ENCODE measurements around the gene KCNJ4.

KCNJ4 gene

DNA sequence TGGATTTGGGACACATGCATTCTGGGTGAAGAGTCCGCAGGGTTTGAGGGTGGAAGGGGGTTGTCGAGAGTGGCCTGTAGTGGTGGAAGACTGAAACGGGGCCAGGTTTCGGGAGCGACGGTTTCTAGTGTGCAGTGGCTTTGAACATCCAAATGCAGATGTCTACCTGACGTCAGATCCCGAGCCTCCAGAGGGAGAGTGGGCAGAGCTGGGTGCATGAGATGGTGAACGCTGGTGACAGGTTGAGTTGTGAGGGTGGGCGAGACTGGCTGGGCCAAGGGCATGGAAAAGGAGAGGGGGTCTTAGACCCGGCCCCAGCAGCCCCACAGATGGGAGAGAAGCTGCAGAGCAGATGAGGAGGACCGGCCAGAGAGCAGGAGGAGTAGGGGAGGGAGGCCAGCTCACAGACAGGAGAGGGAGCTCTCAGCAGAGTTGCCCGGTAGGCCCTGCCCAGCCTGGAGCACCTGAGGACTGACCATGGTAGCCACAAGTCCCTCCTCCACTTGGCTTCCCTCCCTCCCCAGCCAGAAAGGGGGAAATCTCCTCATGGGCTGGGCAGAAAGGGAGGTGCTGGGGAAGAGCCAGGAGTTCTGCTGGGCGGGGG lies 14.2 kb downstream of the KCNJ4 start:
- H3K4me3 ChIP-seq (ENCODE audit: low read length in 2 of 2), result no peak overlapping the region

DNA sequence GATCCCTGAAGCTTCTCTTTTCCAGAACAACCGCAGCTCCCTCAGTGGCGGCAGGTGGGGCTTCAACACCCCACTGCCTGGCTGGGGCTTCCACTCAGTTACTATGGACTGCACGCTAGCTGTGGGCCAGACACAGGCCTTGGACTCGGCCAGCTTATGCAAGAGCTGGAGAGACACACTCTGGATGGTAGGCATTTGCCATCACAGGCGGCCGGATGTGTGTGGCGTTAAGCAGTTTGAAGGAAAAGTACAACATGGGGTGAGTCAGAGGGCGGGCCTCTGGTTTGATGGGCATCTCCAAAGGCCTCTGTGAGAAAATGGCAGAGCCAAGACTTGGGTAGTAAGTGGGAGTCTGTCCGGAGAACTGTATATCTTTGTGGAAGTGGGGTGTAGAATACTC lies 17.6 kb downstream of the KCNJ4 start:
- Histone ChIP-seq H2BK120ac (ENCODE audit: low read depth, low read length) (peak overlapping the region; percentile 43), H2BK15ac (ENCODE audit: low read length) (no peak overlapping the region), H3K27ac (replicated peaks; ENCODE audit: low read length) (no peak overlapping the region), H2BK12ac (ENCODE audit: low read length) (no peak overlapping the region), H3K79me1 (ENCODE audit: low read depth, low read length) (no peaks in the 10 kb centered on the region), H2BK5ac (ENCODE audit: low read length) (no peak overlapping the region), H3K4me2 (ENCODE audit: insufficient read depth, low read length, poor library complexity, severe bottlenecking) (peak overlapping the region; percentile 11), H3K4ac (ENCODE audit: low read length) (no peak overlapping the region), H3K23ac (ENCODE audit: low read depth, low read length, poor library complexity) (no peak overlapping the region), H3K9me3 (replicated peaks in 1 of 2; ENCODE audit: control insufficient read depth in 2 of 2, insufficient read depth in 1 of 2, low read depth in 1 of 2, low read length in 2 of 2) (no peaks in the 10 kb centered on the region), H4K91ac (ENCODE audit: low read depth, low read length, poor library complexity) (no peak overlapping the region), H3K4me1 (ENCODE audit: control insufficient read depth in 2 of 2, insufficient read depth in 1 of 2, low read depth in 1 of 2, low read length in 2 of 2) (peaks cover 1 to 4% of the 10 kb centered on the region in 2 donors), H4K8ac (ENCODE audit: low read depth, low read length) (no peak overlapping the region), H3K27me3 (ENCODE audit: control insufficient read depth in 3 of 3, insufficient read depth in 3 of 3, low read depth in 1 of 3, low read length in 3 of 3) (no peaks in the 10 kb centered on the region), H2AK5ac (ENCODE audit: low read depth, low read length) (peak overlapping the region; percentile 69), H3K4me3 (ENCODE audit: low read length in 2 of 2) (no peak overlapping the region), H3K36me3 (replicated peaks in 1 of 2; ENCODE audit: control insufficient read depth in 2 of 2, insufficient read depth in 2 of 2, low read length in 2 of 2) (no peaks in the 10 kb centered on the region), H3K14ac (ENCODE audit: low read length) (no peak overlapping the region), H3K18ac (ENCODE audit: low read length) (peak overlapping the region; percentile 48), H3K9ac (ENCODE audit: low read depth, low read length, poor library complexity) (no peak overlapping the region), H2AFZ (ENCODE audit: low read length) (no peak overlapping the region)
- DNase-seq (ENCODE audit: low spot score), result no peak
- no CpG with 5 or more reads among the region's 9 CpGs for WGBS, 2 donors (ENCODE audit: extremely low coverage in 2 of 2, insufficient read length in 2 of 2, insufficient replicate concordance in 1 of 2)

More for the DNA sequence above, 14.2 kb downstream of the KCNJ4 start:
- no peaks in the 10 kb centered on the region for H3K36me3 ChIP-seq (replicated peaks in 1 of 2; ENCODE audit: control insufficient read depth in 2 of 2, insufficient read depth in 2 of 2, low read length in 2 of 2)
- H3K14ac ChIP-seq (ENCODE audit: low read length), result no peak overlapping the region
- H2BK5ac ChIP-seq (ENCODE audit: low read length), result peak overlapping the region; percentile 53
- H4K8ac ChIP-seq (ENCODE audit: low read depth, low read length), result no peak overlapping the region
- no peak overlapping the region for H3K4ac ChIP-seq (ENCODE audit: low read length)
- no peak overlapping the region for H3K4me2 ChIP-seq (ENCODE audit: insufficient read depth, low read length, poor library complexity, severe bottlenecking)
- H3K9me3 ChIP-seq (replicated peaks in 1 of 2; ENCODE audit: control insufficient read depth in 2 of 2, insufficient read depth in 1 of 2, low read depth in 1 of 2, low read length in 2 of 2), result no peaks in the 10 kb centered on the region
- no peak overlapping the region for H3K9ac ChIP-seq (ENCODE audit: low read depth, low read length, poor library complexity)
- H3K27me3 ChIP-seq (ENCODE audit: control insufficient read depth in 3 of 3, insufficient read depth in 3 of 3, low read depth in 1 of 3, low read length in 3 of 3), result no peaks in the 10 kb centered on the region
- H2AFZ ChIP-seq (ENCODE audit: low read length), result no peak overlapping the region
- H2BK12ac ChIP-seq (ENCODE audit: low read length), result no peak overlapping the region
- H4K91ac ChIP-seq (ENCODE audit: low read depth, low read length, poor library complexity), result no peak overlapping the region
- no peak overlapping the region for H2BK15ac ChIP-seq (ENCODE audit: low read length)
- peak overlapping the region; percentile 64 for H3K18ac ChIP-seq (ENCODE audit: low read length)
- peaks cover 3 to 9% of the 10 kb centered on the region in 2 donors for H3K4me1 ChIP-seq (ENCODE audit: control insufficient read depth in 2 of 2, insufficient read depth in 1 of 2, low read depth in 1 of 2, low read length in 2 of 2)
- WGBS, 2 donors (ENCODE audit: extremely low coverage in 2 of 2, insufficient read length in 2 of 2, insufficient replicate concordance in 1 of 2), result no CpG with 5 or more reads among the region's 14 CpGs
- H2BK120ac ChIP-seq (ENCODE audit: low read depth, low read length), result no peak overlapping the region
- H2AK5ac ChIP-seq (ENCODE audit: low read depth, low read length), result peak overlapping the region; percentile 53
- DNase-seq (ENCODE audit: low spot score), result no peak
- no peaks in the 10 kb centered on the region for H3K79me1 ChIP-seq (ENCODE audit: low read depth, low read length)
- peak overlapping the region; percentile 55 for H3K23ac ChIP-seq (ENCODE audit: low read depth, low read length, poor library complexity)
- no peak overlapping the region for H3K27ac ChIP-seq (replicated peaks; ENCODE audit: low read length)

DNA sequence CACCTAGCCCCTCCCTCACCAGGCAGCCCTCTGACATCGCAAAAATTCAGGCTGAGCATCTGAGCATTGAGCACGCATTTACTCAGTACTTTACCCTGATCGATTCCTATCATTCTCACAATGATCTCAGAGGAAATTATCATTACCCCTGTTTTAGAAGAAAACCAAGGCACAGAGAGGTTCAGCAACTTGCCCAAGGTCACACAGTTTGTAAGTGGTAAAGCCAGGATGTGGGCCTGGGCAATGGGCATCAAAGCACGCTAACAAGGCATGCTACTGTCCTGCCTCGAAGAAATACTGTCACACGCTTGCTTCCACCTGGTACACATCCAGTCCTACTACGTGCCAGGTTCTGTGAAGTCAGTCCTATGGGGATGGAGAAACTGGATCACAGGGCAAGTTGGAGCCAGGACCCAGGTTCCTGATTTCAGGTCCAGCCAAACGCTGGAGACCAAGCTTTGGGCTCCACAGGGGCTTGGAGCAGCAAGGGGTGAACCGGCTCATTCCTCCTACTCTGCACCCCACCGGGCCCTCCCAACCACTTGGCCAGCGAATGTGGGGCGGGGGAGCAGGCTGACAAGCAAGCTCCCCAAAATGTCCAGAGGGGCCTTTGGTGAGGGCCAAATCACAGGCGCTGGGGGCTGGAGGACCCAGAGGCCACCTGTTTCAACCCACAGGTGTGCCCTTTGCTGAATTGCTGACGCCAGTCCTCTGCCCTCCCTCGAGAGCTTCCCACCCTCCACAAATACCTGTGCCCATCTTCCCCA lies 18.2 kb downstream of the KCNJ4 start:
- no CpG with 5 or more reads among the region's 15 CpGs for WGBS, 2 donors (ENCODE audit: extremely low coverage in 2 of 2, insufficient read length in 2 of 2, insufficient replicate concordance in 1 of 2)
- Histone ChIP-seq H2AFZ (ENCODE audit: low read length) (no peak overlapping the region), H4K91ac (ENCODE audit: low read depth, low read length, poor library complexity) (no peak overlapping the region)

DNA sequence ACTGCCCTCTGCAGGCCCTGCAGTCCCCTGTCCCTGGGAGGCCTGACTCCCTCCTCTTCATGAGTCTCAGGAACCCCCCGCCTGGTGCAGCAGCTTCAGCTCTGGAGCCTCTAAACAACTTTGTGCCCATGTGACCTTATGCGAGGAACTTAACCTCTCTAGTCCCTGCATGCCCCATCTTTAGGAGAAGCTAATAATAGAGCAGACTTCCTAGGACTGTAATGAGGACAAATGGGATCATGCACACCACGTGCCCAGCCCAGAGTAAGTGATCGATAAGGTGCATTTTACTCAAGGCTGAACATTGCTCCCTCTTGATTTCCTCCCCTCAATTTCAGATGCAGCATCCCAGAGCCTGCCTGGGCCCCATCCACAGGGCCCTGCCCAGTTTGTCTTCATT lies 19.0 kb downstream of the KCNJ4 start:
- Histone ChIP-seq H4K8ac (ENCODE audit: low read depth, low read length) (no peak overlapping the region), H3K79me1 (ENCODE audit: low read depth, low read length) (no peaks in the 10 kb centered on the region)
- no CpG with 5 or more reads among the region's 4 CpGs for WGBS, 2 donors (ENCODE audit: extremely low coverage in 2 of 2, insufficient read length in 2 of 2, insufficient replicate concordance in 1 of 2)

More for the DNA sequence above, 18.2 kb downstream of the KCNJ4 start:
- Histone ChIP-seq H3K4me1 (ENCODE audit: control insufficient read depth in 2 of 2, insufficient read depth in 1 of 2, low read depth in 1 of 2, low read length in 2 of 2) (peaks cover 1 to 6% of the 10 kb centered on the region in 2 donors), H3K9me3 (replicated peaks in 1 of 2; ENCODE audit: control insufficient read depth in 2 of 2, insufficient read depth in 1 of 2, low read depth in 1 of 2, low read length in 2 of 2) (no peaks in the 10 kb centered on the region), H2AK5ac (ENCODE audit: low read depth, low read length) (peak overlapping the region; percentile 69), H3K14ac (ENCODE audit: low read length) (no peak overlapping the region), H3K27ac (replicated peaks; ENCODE audit: low read length) (no peak overlapping the region), H3K9ac (ENCODE audit: low read depth, low read length, poor library complexity) (no peak overlapping the region), H3K4me3 (ENCODE audit: low read length in 2 of 2) (no peak overlapping the region), H2BK12ac (ENCODE audit: low read length) (no peak overlapping the region), H3K18ac (ENCODE audit: low read length) (peak overlapping the region; percentile 62), H3K23ac (ENCODE audit: low read depth, low read length, poor library complexity) (no peak overlapping the region), H4K8ac (ENCODE audit: low read depth, low read length) (no peak overlapping the region), H2BK120ac (ENCODE audit: low read depth, low read length) (peak overlapping the region; percentile 43), H3K36me3 (replicated peaks in 1 of 2; ENCODE audit: control insufficient read depth in 2 of 2, insufficient read depth in 2 of 2, low read length in 2 of 2) (no peaks in the 10 kb centered on the region), H3K79me1 (ENCODE audit: low read depth, low read length) (no peaks in the 10 kb centered on the region), H3K4me2 (ENCODE audit: insufficient read depth, low read length, poor library complexity, severe bottlenecking) (no peak overlapping the region), H3K27me3 (ENCODE audit: control insufficient read depth in 3 of 3, insufficient read depth in 3 of 3, low read depth in 1 of 3, low read length in 3 of 3) (no peaks in the 10 kb centered on the region), H2BK5ac (ENCODE audit: low read length) (no peak overlapping the region), H3K4ac (ENCODE audit: low read length) (no peak overlapping the region), H2BK15ac (ENCODE audit: low read length) (no peak overlapping the region)
- DNase-seq (ENCODE audit: low spot score), result no peak

More for the DNA sequence above, 19.0 kb downstream of the KCNJ4 start:
- H3K4ac ChIP-seq (ENCODE audit: low read length), result no peak overlapping the region
- H3K27ac ChIP-seq (replicated peaks; ENCODE audit: low read length), result no peak overlapping the region
- no peak for DNase-seq (ENCODE audit: low spot score)
- no peak overlapping the region for H2BK5ac ChIP-seq (ENCODE audit: low read length)
- H3K4me1 ChIP-seq (ENCODE audit: control insufficient read depth in 2 of 2, insufficient read depth in 1 of 2, low read depth in 1 of 2, low read length in 2 of 2), result peaks cover 3 to 11% of the 10 kb centered on the region in 2 donors
- H2BK12ac ChIP-seq (ENCODE audit: low read length), result no peak overlapping the region
- H2BK15ac ChIP-seq (ENCODE audit: low read length), result no peak overlapping the region
- no peaks in the 10 kb centered on the region for H3K9me3 ChIP-seq (replicated peaks in 1 of 2; ENCODE audit: control insufficient read depth in 2 of 2, insufficient read depth in 1 of 2, low read depth in 1 of 2, low read length in 2 of 2)
- H3K9ac ChIP-seq (ENCODE audit: low read depth, low read length, poor library complexity), result no peak overlapping the region
- no peak overlapping the region for H3K14ac ChIP-seq (ENCODE audit: low read length)
- no peak overlapping the region for H3K18ac ChIP-seq (ENCODE audit: low read length)
- H4K91ac ChIP-seq (ENCODE audit: low read depth, low read length, poor library complexity), result no peak overlapping the region
- H2AFZ ChIP-seq (ENCODE audit: low read length), result no peak overlapping the region
- H3K23ac ChIP-seq (ENCODE audit: low read depth, low read length, poor library complexity), result no peak overlapping the region
- H3K36me3 ChIP-seq (replicated peaks in 1 of 2; ENCODE audit: control insufficient read depth in 2 of 2, insufficient read depth in 2 of 2, low read length in 2 of 2), result no peaks in the 10 kb centered on the region
- no peaks in the 10 kb centered on the region for H3K27me3 ChIP-seq (ENCODE audit: control insufficient read depth in 3 of 3, insufficient read depth in 3 of 3, low read depth in 1 of 3, low read length in 3 of 3)
- no peak overlapping the region for H3K4me3 ChIP-seq (ENCODE audit: low read length in 2 of 2)
- no peak overlapping the region for H2BK120ac ChIP-seq (ENCODE audit: low read depth, low read length)
- no peak overlapping the region for H2AK5ac ChIP-seq (ENCODE audit: low read depth, low read length)
- H3K4me2 ChIP-seq (ENCODE audit: insufficient read depth, low read length, poor library complexity, severe bottlenecking), result no peak overlapping the region

Data from neuronal stem cell (in vitro differentiated cells).